Measurements from ENCODE around the gene SUV39H1. TPM values are rescaled to one million over a fixed set of nuclear protein-coding genes. Genes with fewer than 3 reads are reported as not detected.
"Not testable (repeated sequence)": the region's sequence is repeated elsewhere in the genome, so short reads cannot be mapped to it uniquely, and the experiment has no call there.

Gene SUV39H1
- total RNA-seq, 2 experiments from 2014 or later, result 31.9 to 32.8 TPM

DNA sequence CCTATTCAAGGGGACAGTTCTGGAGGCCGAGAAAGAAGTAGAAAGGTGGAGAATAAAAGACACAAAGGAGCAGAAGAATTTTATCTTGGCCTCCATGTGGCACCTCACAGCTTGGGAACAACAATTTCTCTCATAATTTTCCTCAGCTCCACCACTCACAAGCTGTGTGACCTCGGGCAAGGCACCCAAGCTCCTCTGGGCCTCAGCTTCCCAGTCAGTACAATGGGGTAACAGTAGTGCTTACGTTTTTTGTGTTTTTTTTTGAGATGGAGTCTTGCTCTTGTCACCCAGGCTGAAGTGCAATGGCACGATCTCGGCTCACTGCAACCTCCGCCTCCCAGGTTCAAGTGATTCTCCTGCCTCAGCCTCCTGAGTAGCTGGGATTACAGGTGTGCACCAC, 15.6 kb upstream of the SUV39H1 start:
- H3K4me1 Mint-ChIP-seq, result peaks cover 34% of the 10 kb centered on the region
- not testable (repeated sequence) for H3K4me3 Mint-ChIP-seq, H3K27me3 Mint-ChIP-seq, H3K9me3 Mint-ChIP-seq, DNase-seq
- H3K36me3 Mint-ChIP-seq, result peaks cover 31% of the 10 kb centered on the region
- peak overlapping the region; percentile 66 for H3K27ac Mint-ChIP-seq

GRCh38 chrX:48681539-48682183, 14.9 kb upstream of the SUV39H1 start:
- H3K4me1 Mint-ChIP-seq, result peaks cover 38% of the 10 kb centered on the region
- peaks cover 37% of the 10 kb centered on the region for H3K36me3 Mint-ChIP-seq
- no peak overlapping the region for H3K4me3 Mint-ChIP-seq
- H3K27me3 Mint-ChIP-seq, result no peaks in the 10 kb centered on the region
- no peaks in the 10 kb centered on the region for H3K9me3 Mint-ChIP-seq
- DNase-seq, result no peak
- H3K27ac Mint-ChIP-seq, result peak overlapping the region; percentile 16

GRCh38 chrX:48682795-48683194, 13.7 kb upstream of the SUV39H1 start:
- peak overlapping the region; percentile 97 for H3K27ac Mint-ChIP-seq
- peak overlapping the region; percentile 96 for H3K4me3 Mint-ChIP-seq
- not testable (repeated sequence) for H3K27me3 Mint-ChIP-seq, DNase-seq, H3K9me3 Mint-ChIP-seq
- peaks cover 41% of the 10 kb centered on the region for H3K36me3 Mint-ChIP-seq
- H3K4me1 Mint-ChIP-seq, result peaks cover 33% of the 10 kb centered on the region

GRCh38 chrX:48683411-48683982, 13.0 kb upstream of the SUV39H1 start, which contains the start of gene WAS:
Gene WAS (plus strand): TSS chrX:48683799. CDS start chrX:48683854, 55 bp downstream.
- H3K4me3 Mint-ChIP-seq, result peak within 1 kb of the TSS; percentile 96
- H3K4me1 Mint-ChIP-seq, result peaks cover 31% of the 10 kb centered on the region
- no peaks in the 10 kb centered on the region for H3K9me3 Mint-ChIP-seq
- peak; percentile 46 for DNase-seq
- H3K27ac Mint-ChIP-seq, result peak within 1 kb of the TSS; percentile 97
- H3K27me3 Mint-ChIP-seq, result no peaks in the 10 kb centered on the region
- peaks cover 45% of the 10 kb centered on the region for H3K36me3 Mint-ChIP-seq

DNA sequence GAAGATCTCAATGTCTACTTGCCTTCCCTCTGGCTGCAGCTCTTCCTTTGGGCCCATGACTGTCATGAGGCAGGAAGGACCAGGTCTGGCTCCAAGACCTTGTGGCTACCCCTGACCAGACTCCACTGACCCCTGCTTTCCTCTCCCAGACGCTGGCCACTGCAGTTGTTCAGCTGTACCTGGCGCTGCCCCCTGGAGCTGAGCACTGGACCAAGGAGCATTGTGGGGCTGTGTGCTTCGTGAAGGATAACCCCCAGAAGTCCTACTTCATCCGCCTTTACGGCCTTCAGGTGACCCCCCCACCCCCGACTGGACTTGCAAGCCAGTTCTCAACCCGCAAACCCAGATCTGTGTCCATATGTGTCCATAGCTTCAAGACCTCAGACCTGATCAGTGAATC, 12.4 kb upstream of the SUV39H1 start:
- H3K27me3 Mint-ChIP-seq, result no peaks in the 10 kb centered on the region
- peaks cover 45% of the 10 kb centered on the region for H3K36me3 Mint-ChIP-seq
- H3K9me3 Mint-ChIP-seq, result no peaks in the 10 kb centered on the region
- H3K4me1 Mint-ChIP-seq, result peaks cover 31% of the 10 kb centered on the region
- no peak for DNase-seq
- H3K27ac Mint-ChIP-seq, result peak overlapping the region; percentile 97
- peak overlapping the region; percentile 96 for H3K4me3 Mint-ChIP-seq

- Mint-ChIP-seq H3K4me3 (peak overlapping the region; percentile 96), H3K9me3 (no peaks in the 10 kb centered on the region), H3K4me1 (peaks cover 28% of the 10 kb centered on the region), H3K36me3 (peaks cover 41% of the 10 kb centered on the region), H3K27ac (peak overlapping the region; percentile 97), H3K27me3 (no peaks in the 10 kb centered on the region)
- no peak for DNase-seq
Measured at GRCh38 chrX:48685416-48685815, 11.1 kb upstream of the SUV39H1 start.

- no peak for DNase-seq
- H3K4me1 Mint-ChIP-seq, result peaks cover 15% of the 10 kb centered on the region
- H3K27me3 Mint-ChIP-seq, result no peaks in the 10 kb centered on the region
- peaks cover 40% of the 10 kb centered on the region for H3K36me3 Mint-ChIP-seq
- H3K27ac Mint-ChIP-seq, result no peak overlapping the region
- H3K4me3 Mint-ChIP-seq, result no peak overlapping the region
- H3K9me3 Mint-ChIP-seq, result no peaks in the 10 kb centered on the region
Measured at GRCh38 chrX:48688531-48689150, 7.9 kb upstream of the SUV39H1 start.

DNA sequence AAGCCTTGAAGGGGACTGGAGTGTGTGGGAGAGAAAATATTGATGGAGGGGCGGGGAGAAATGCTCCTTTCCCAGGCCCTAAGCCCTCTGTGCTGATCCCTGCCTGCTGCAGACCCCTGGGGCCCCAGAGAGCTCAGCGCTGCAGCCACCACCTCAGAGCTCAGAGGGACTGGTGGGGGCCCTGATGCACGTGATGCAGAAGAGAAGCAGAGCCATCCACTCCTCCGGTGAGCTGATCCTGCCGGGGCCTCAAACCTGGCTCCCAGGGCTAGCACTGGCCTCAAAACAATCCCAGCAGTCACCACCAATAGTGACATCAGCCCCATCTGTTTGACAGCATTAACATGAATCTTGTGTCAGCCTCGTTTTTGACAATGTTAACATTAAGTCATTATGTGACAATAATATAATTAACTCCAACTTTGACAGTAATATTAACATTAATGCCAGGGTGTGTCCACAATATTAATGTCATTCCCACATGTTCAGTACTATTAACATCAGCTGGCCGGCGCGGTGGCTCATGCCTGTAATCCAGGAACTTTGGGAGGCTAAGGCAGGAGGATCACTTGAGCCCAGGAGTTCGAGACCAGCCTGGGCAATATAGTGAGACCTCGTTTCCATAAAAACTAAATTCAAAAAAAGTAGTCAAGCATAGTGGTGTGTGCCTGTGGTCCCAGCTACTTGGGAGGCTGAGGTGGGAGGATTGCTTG, 7.2 kb upstream of the SUV39H1 start:
- Mint-ChIP-seq H3K36me3 (peaks cover 33% of the 10 kb centered on the region), H3K4me3 (no peak overlapping the region), H3K27ac (no peak overlapping the region), H3K27me3 (no peaks in the 10 kb centered on the region), H3K4me1 (peaks cover 13% of the 10 kb centered on the region), H3K9me3 (no peaks in the 10 kb centered on the region)
- no peak for DNase-seq

DNA sequence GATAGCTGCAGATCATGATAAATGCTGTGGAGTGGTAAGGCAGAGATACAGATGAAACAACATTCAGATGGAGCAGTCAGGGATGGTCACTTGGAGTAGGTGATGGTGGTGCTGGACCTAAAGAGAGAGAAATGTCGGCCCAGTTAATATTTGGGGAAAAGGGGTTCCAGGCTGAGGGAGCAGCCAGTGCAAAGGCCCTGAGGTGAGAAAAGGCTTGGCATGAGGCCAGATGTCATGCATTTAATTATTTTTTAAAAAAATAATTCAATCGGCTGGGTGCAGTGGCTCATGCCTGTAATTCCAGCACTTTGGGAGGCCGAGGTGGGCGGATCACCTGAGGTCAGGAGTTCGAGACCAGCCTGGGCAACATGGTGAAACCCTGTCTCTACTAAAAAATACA, 4.8 kb upstream of the SUV39H1 start:
- H3K27me3 Mint-ChIP-seq, H3K4me3 Mint-ChIP-seq, H3K9me3 Mint-ChIP-seq, DNase-seq, H3K27ac Mint-ChIP-seq: not testable (repeated sequence)
- Mint-ChIP-seq H3K4me1 (peaks cover 12% of the 10 kb centered on the region), H3K36me3 (peaks cover 12% of the 10 kb centered on the region)

- Mint-ChIP-seq H3K4me3 (peak overlapping the region; percentile 93), H3K9me3 (no peaks in the 10 kb centered on the region), H3K4me1 (peaks cover 12% of the 10 kb centered on the region), H3K27ac (peak overlapping the region; percentile 94), H3K27me3 (no peaks in the 10 kb centered on the region), H3K36me3 (peaks cover 15% of the 10 kb centered on the region)
- no peak for DNase-seq
Measured at GRCh38 chrX:48694776-48695533, 1.6 kb upstream of the SUV39H1 start.

DNA sequence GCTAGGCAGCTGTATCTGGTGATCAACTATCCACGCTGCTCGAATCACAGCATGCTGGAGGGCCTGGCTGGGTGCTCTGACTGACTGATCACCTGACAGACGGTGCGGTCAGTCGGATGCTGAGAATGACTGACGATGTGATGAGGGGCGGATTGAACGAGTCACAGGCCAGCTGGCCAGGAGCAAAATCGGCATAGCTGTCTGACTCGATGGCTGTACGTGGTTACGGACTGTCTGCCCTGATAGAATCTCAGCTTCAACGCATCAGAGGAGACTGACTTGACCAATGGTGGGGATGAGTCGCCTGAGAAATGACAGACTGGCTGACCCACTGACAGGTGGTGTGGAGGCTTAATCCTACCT, 1.0 kb upstream of the SUV39H1 start:
- Mint-ChIP-seq H3K27ac (peak overlapping the region; percentile 94), H3K27me3 (no peaks in the 10 kb centered on the region), H3K9me3 (no peaks in the 10 kb centered on the region), H3K4me3 (peak overlapping the region; percentile 93), H3K36me3 (peaks cover 15% of the 10 kb centered on the region), H3K4me1 (peaks cover 12% of the 10 kb centered on the region)
- no peak for DNase-seq

GRCh38 chrX:48695925-48696300, 621 bp upstream of the SUV39H1 start:
- H3K4me1 Mint-ChIP-seq, result peaks cover 12% of the 10 kb centered on the region
- no peak for DNase-seq
- H3K36me3 Mint-ChIP-seq, result peaks cover 15% of the 10 kb centered on the region
- H3K27me3 Mint-ChIP-seq, result no peaks in the 10 kb centered on the region
- peak overlapping the region; percentile 94 for H3K27ac Mint-ChIP-seq
- H3K9me3 Mint-ChIP-seq, result no peaks in the 10 kb centered on the region
- H3K4me3 Mint-ChIP-seq, result peak overlapping the region; percentile 93

DNA sequence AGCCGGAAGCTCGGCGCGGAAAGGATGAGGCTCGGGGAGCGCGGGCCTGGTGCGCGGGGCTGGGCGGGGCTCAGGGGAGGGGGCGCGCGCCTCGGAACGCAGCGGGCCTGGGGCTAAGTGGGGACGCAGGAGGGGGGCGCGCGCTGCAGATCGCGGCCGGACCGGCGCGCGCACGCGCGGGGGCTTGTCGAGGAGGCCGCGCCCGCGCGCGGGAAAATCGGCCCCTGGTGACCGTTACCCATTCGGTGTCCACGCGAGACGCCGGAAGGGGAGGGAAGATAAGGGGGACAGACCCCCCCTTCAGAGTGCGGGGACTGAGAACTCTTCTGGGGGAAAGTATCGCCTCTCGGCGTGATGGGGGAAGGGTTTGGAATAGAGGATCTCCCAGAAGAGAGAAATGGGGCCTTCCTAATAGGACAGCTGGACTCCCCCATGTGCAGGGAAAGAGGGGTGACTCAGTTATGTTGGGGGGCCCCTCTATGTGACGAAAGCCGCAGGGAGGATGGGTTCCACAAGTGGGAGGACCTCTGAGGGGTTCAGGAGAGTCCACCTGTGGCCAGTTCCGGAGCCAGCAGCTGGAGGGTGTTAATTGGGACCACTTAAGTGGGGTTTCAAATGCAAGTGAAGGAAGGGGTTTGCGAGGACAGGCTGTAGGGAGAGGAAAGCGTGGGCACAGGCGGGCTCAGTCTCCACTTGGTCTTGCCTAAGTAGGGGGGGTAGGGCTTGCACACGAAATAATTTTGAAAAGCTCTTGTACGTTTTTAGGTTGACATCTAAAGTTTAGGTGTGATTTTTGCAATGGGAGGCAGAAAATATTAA, 584 bp downstream of the SUV39H1 start:
- DNase-seq, result peak; percentile 60
- Mint-ChIP-seq H3K4me3 (peak overlapping the region; percentile 94), H3K9me3 (no peaks in the 10 kb centered on the region), H3K36me3 (peaks cover 12% of the 10 kb centered on the region), H3K4me1 (peaks cover 16% of the 10 kb centered on the region), H3K27me3 (no peaks in the 10 kb centered on the region), H3K27ac (peak overlapping the region; percentile 93)

DNA sequence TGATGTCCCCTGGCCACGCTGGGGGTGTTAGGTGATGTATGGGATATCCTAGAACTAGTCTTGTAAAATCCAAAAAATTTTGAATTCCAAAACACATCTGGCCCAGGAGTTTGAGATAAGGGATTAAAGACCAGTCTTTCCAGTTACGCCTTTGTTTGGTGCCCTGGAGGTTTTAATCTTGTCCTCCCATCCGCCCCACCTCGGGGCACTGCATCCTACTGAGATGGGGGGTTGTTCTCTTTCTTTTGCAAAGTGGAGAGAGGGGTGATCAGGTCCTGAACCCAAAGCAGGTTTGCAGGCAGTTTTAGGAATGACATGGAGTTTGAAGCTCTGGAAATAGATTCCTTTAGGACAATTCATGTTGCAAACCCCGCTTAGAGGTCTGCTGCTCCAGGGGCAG, 1.8 kb downstream of the SUV39H1 start:
- Mint-ChIP-seq H3K4me1 (peaks cover 20% of the 10 kb centered on the region), H3K27ac (peak overlapping the region; percentile 93), H3K9me3 (no peaks in the 10 kb centered on the region), H3K36me3 (peaks cover 16% of the 10 kb centered on the region), H3K4me3 (peak overlapping the region; percentile 94), H3K27me3 (no peaks in the 10 kb centered on the region)
- no peak for DNase-seq
